HepG2 (cell line): ENCODE data around the gene PSMD6. TPM values are rescaled to one million over a fixed set of nuclear protein-coding genes. Genes with fewer than 3 reads are reported as not detected.

ENCODE experiments used
- ATAC-seq: fragments of 200-7000 bp; cut with Tn5 transposase; 3 replicates; pipeline ENCODE4 v1.9.1; 2020; ENCODE audit warnings: mild to moderate bottlenecking, moderate library complexity
- BruUV-seq: library from RNA; stranded (reverse); fragments of 400-500 nt; replicated peaks from 2 replicates; lab custom pipeline; 2021; lab: Mats Ljungman, UMichigan
- CTCF ChIA-PET: fragments of 300-600 bp; formaldehyde crosslinking; extraction: SDS; loops from one replicate; lab custom pipeline; 2021; ENCODE audit warnings: low total read pairs, inconsistent platforms, low intra/inter-chr PET ratio; lab: Yijun Ruan, JAX
- POLR2A ChIA-PET: fragments of 350-600 bp; sonication (Branson Sonifier 250); formaldehyde crosslinking; loops from one replicate; lab custom pipeline; 2020; ENCODE audit warnings: antibody characterized with exemption, inconsistent platforms; lab: Yijun Ruan, JAX
- DNase-seq: peaks from one replicate; pipeline ENCODE4 v3.0.0-alpha.2; 2015; ENCODE audit warnings: low spot score
- FAIRE-seq: peaks from 3 replicates; lab custom pipeline; 2011; peaks lifted over from hg19 to GRCh38; lab: Jason Lieb, UNC
- H2AFZ ChIP-seq: one replicate; pipeline ENCODE4 v1.6.1; 2011; ENCODE audit warnings: low read length, inconsistent platforms
- H3K27ac ChIP-seq: fragments of 300-600 bp; 3 replicates; pipeline ENCODE4 v1.8.0; 2011; ENCODE audit warnings: mixed run types, mild to moderate bottlenecking, mixed read lengths, low read length, inconsistent platforms; ENCODE audit not compliant: insufficient read depth; ENCODE audit errors: extremely low read length
- H3K27me3 ChIP-seq, 2 experiments: fragments of 200-600 bp in 1 of 2; 2 replicates in 1 of 2; 3 replicates in 1 of 2; pipeline versions ENCODE4 v1.6.0 to v1.8.0; 2011; ENCODE audit warnings: low read length in 2 of 2, mild to moderate bottlenecking in 2 of 2, moderate library complexity in 2 of 2, inconsistent platforms in 1 of 2; ENCODE audit not compliant: insufficient read depth in 2 of 2, control insufficient read depth in 1 of 2
- H3K36me3 ChIP-seq, 2 experiments: fragments of 200-600 bp in 1 of 2; replicated peaks in 1 of 2; 2 replicates in 1 of 2; 3 replicates in 1 of 2; pipeline versions ENCODE4 v1.5.1 to v1.8.0; 2011; ENCODE audit warnings: low read length in 2 of 2, inconsistent platforms in 1 of 2; ENCODE audit not compliant: insufficient read depth in 2 of 2, control insufficient read depth in 1 of 2
- H3K4me1 ChIP-seq: 2 replicates; pipeline ENCODE4 v1.5.1; 2012; ENCODE audit warnings: low read length, inconsistent platforms; ENCODE audit not compliant: insufficient read depth
- H3K4me2 ChIP-seq: 2 replicates; pipeline ENCODE4 v1.6.0; 2011; ENCODE audit warnings: low read depth, low read length, inconsistent platforms
- H3K4me3 ChIP-seq, 3 experiments: fragments of 200-600 bp in 1 of 3; sonication (generic), shearing (Covaris generic) in 1 of 3; replicated peaks in 1 of 3; 2 replicates each; pipeline ENCODE4 v1.5.1; 2011 to 2016; ENCODE audit warnings: low read length in 3 of 3, inconsistent platforms in 2 of 3, low read depth in 2 of 3, mild to moderate bottlenecking in 2 of 3, control low read depth in 1 of 3, mixed read lengths in 1 of 3; ENCODE audit not compliant: insufficient read depth in 1 of 3
- H3K79me2 ChIP-seq: one replicate; pipeline ENCODE4 v1.6.1; 2011; ENCODE audit warnings: low read length, inconsistent platforms; ENCODE audit not compliant: insufficient read depth
- H3K9ac ChIP-seq: 2 replicates; pipeline ENCODE4 v1.6.0; 2011; ENCODE audit warnings: mild to moderate bottlenecking, low read depth, low read length, inconsistent platforms; ENCODE audit not compliant: insufficient read depth
- H3K9me3 ChIP-seq: 2 replicates; pipeline ENCODE4 v1.5.1; 2012; ENCODE audit warnings: mild to moderate bottlenecking, low read length
- H4K20me1 ChIP-seq: 2 replicates; pipeline ENCODE4 v1.6.0; 2011; ENCODE audit warnings: inconsistent platforms, mild to moderate bottlenecking, low read length, moderate library complexity; ENCODE audit not compliant: insufficient read depth
- BCL3 ChIP-seq: sonication (generic); formaldehyde crosslinking; IDR thresholded peaks from 2 replicates; pipeline ENCODE4 v1.5.1; 2020; ENCODE audit warnings: mild to moderate bottlenecking, missing genetic modification reagents, moderate library complexity
- NCOA2 ChIP-seq: sonication (generic); formaldehyde crosslinking; IDR thresholded peaks from 2 replicates; pipeline ENCODE4 v1.8.0; 2022; ENCODE audit warnings: inconsistent platforms
- NR2F1 ChIP-seq, 2 experiments: fragments of 450-650 bp in 1 of 2; formaldehyde crosslinking in 1 of 2; IDR thresholded peaks; 2 replicates each; pipeline versions ENCODE4 v1.5.0 to v1.6.1; 2016 to 2020; ENCODE audit warnings: mild to moderate bottlenecking in 1 of 2, missing compliant biosample characterization in 1 of 2, missing genetic modification reagents in 1 of 2, moderate library complexity in 1 of 2
- RCOR2 ChIP-seq: IDR thresholded peaks from 2 replicates; pipeline ENCODE4 v1.6.1; 2016; ENCODE audit warnings: missing biosample characterization, missing genetic modification reagents
- RFX1 ChIP-seq: fragments of 450-650 bp; IDR thresholded peaks from 2 replicates; pipeline ENCODE4 v1.6.1; 2017
- SALL1 ChIP-seq: sonication (generic); formaldehyde crosslinking; IDR thresholded peaks from 2 replicates; pipeline ENCODE4 v1.8.0; 2022; ENCODE audit warnings: mild to moderate bottlenecking, missing genetic modification reagents
- SIX1 ChIP-seq: sonication (generic); formaldehyde crosslinking; IDR thresholded peaks from 2 replicates; pipeline ENCODE4 v1.4.0; 2020; ENCODE audit warnings: missing genetic modification reagents, borderline replicate concordance
- SRSF9 ChIP-seq: fragments of 200-400 bp; formaldehyde crosslinking; IDR thresholded peaks from 2 replicates; pipeline ENCODE4 v1.6.1; 2018; ENCODE audit warnings: borderline replicate concordance, mild to moderate bottlenecking, low read depth, low read length; ENCODE audit not compliant: insufficient read depth, poor library complexity, severe bottlenecking
- ZBTB20 ChIP-seq: sonication (generic); formaldehyde crosslinking; IDR thresholded peaks from 2 replicates; pipeline ENCODE4 v1.8.1; 2023; ENCODE audit warnings: missing genetic modification reagents, low read depth, mild to moderate bottlenecking, borderline replicate concordance
- ZC3H13 ChIP-seq: sonication (generic); formaldehyde crosslinking; IDR thresholded peaks from 2 replicates; pipeline ENCODE4 v1.8.1; 2023; ENCODE audit warnings: mild to moderate bottlenecking, missing genetic modification reagents, moderate library complexity
- ZFAT ChIP-seq: sonication (generic); formaldehyde crosslinking; conservative IDR thresholded peaks from 2 replicates; pipeline ENCODE4 v1.8.1; 2023; ENCODE audit warnings: missing genetic modification reagents, inconsistent platforms
- ZFP36L1 ChIP-seq: sonication (generic); formaldehyde crosslinking; IDR thresholded peaks from 2 replicates; pipeline ENCODE4 v1.8.0; 2022; ENCODE audit warnings: mild to moderate bottlenecking, missing genetic modification reagents, moderate library complexity
- ZNF124 ChIP-seq: sonication (generic); formaldehyde crosslinking; IDR thresholded peaks from 2 replicates; pipeline ENCODE4 v1.4.0; 2020; ENCODE audit warnings: missing genetic modification reagents
- ZNF30 ChIP-seq: sonication (generic); formaldehyde crosslinking; IDR thresholded peaks from 2 replicates; pipeline ENCODE4 v1.5.0; 2020; ENCODE audit warnings: mild to moderate bottlenecking, missing genetic modification reagents
- ZNF460 ChIP-seq: sonication (generic); formaldehyde crosslinking; IDR thresholded peaks from 2 replicates; pipeline ENCODE4 v1.5.1; 2020; ENCODE audit warnings: missing genetic modification reagents, mild to moderate bottlenecking, borderline replicate concordance
- ZNF761 ChIP-seq: sonication (generic); formaldehyde crosslinking; conservative IDR thresholded peaks from 2 replicates; pipeline ENCODE4 v1.4.0; 2020; ENCODE audit warnings: mild to moderate bottlenecking, missing genetic modification reagents
- WGBS: methylation state at CpG from one replicate; pipeline ENCODE4 v1.1.6; 2017; ENCODE audit warnings: low lambda C conversion rate; 5-methylcytosine and 5-hydroxymethylcytosine counted together
- in situ Hi-C: cut with HindIII; loops from 2 replicates; pipeline ENCODE4 v1.10.0; 2017; ENCODE audit warnings: low pct_unique_long_range_greater_than_20kb; ENCODE audit not compliant: extremely low pct_ligation_motif_present
- intact Hi-C: fragments of 100-400 bp; cut with micrococcal nuclease; formaldehyde crosslinking; loops from one replicate; pipeline ENCODE4 v1.10.0; 2022; ENCODE audit not compliant: unreplicated experiment
- polyA plus RNA-seq, 8 experiments: library from polyadenylated mRNA; depleted of rRNA in 3 of 8; stranded (reverse) in 7 of 8; unstranded in 1 of 8; fragments of >200 nt; fragmentation: Illumina TruSeq in 4 of 8; extraction: Trizol in 4 of 8; gene quantifications; 2 replicates each; pipeline versions ENCODE4 v1.2.1 to v1.2.3, GENCODE V29; 2011 to 2016; ENCODE audit warnings: low read depth in 4 of 8, missing spikeins in 1 of 8, mixed read lengths in 1 of 8; ENCODE audit not compliant: insufficient read depth in 1 of 8
- total RNA-seq, 5 experiments: library from RNA; depleted of rRNA; stranded (reverse); fragments of >200 nt; fragmentation: Illumina TruSeq; extraction: Trizol; gene quantifications; 2 replicates each; pipeline ENCODE4 v1.2.3, GENCODE V29; 2016; ENCODE audit warnings: low read depth in 1 of 5
- TF ChIP-seq, protein P1 (sequence below): IDR thresholded peaks from 2 replicates; pipeline ENCODE4 v1.6.1; 2012; ENCODE audit warnings: inconsistent platforms
- TF ChIP-seq, protein P2 (sequence below), 2 experiments: sonication (generic) in 1 of 2; formaldehyde crosslinking in 1 of 2; IDR thresholded peaks; 2 replicates each; pipeline versions ENCODE4 v1.4.0 to v1.6.1; 2016 to 2020; ENCODE audit warnings: borderline replicate concordance in 1 of 2, low read depth in 1 of 2, mild to moderate bottlenecking in 1 of 2, missing genetic modification reagents in 1 of 2

Gene PSMD6
- total and polyA plus RNA-seq, 2 of the 13 experiments (the other 11 are each of a cell fraction or from before 2014, with no cell fraction given), result 36.8 to 117 TPM

- TF ChIP-seq, protein P1, sequence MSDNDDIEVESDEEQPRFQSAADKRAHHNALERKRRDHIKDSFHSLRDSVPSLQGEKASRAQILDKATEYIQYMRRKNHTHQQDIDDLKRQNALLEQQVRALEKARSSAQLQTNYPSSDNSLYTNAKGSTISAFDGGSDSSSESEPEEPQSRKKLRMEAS, result no peak
- no peak for TF ChIP-seq ZFP36L1
- TF ChIP-seq ZNF460 (CRISPR knock-in tag), result no peak
- TF ChIP-seq BCL3 (CRISPR knock-in tag), result no peak
- TF ChIP-seq NR2F1 (CRISPR knock-in tag; IDR thresholded peaks at IDR 0.05), result no peak
- TF ChIP-seq ZNF30 (CRISPR knock-in tag), result no peak
- no peak for TF ChIP-seq ZNF761 (CRISPR knock-in tag)
Measured at GRCh38 chr3:63988943-63989342, 34.4 kb downstream of the PSMD6 start (continued).

DNA sequence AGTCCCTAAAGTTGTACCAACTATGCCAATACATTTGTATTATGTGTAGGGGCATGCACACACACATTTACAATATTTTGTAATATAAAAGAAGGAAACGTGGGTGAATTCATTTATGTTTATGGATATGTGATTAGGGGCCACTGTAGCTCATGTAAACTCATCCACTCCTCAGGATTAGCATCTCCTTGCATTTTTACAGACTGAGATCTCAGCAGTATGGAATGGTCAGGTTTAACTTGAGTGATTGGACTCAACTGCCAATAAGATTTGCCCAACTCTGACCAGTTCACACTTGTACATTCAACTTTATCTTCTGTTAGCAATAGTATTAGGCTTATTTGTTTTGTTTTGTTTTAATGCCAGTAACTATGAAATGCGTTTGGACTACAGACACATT, 36.5 kb downstream of the PSMD6 start:
- Histone ChIP-seq H3K4me1 (peaks cover 19% of the 10 kb centered on the region), H3K4me2 (no peak overlapping the region), H3K79me2 (no peaks in the 10 kb centered on the region), H3K36me3 (peaks cover 24 to 85% of the 10 kb centered on the region in 2 experiments), H2AFZ (no peak overlapping the region), H3K27me3 (no peaks in the 10 kb centered on the region), H4K20me1 (no peaks in the 10 kb centered on the region), H3K9ac (no peak overlapping the region), H3K27ac (no peak overlapping the region), H3K9me3 (no peaks in the 10 kb centered on the region), H3K4me3 (no peak overlapping the region)
- FAIRE-seq, result no peak
- BruUV-seq, result no TSS peak
- in situ Hi-C loops (no loop called here), intact Hi-C loops (no loop called here)
- no peak for ATAC-seq
- POLR2A ChIA-PET, result no interaction called here
- DNase-seq, result no peak
- CTCF ChIA-PET, result no interaction called here
- 100% methylated on average over 2 of the region's 2 CpGs for WGBS
- no peak for TF ChIP-seq SALL1 (CRISPR knock-in tag)
- TF ChIP-seq RCOR2 (CRISPR knock-in tag), result no peak
- TF ChIP-seq NCOA2 (CRISPR knock-in tag), result no peak
- TF ChIP-seq SRSF9, result no peak
- TF ChIP-seq ZC3H13 (CRISPR knock-in tag), result no peak
- TF ChIP-seq ZBTB20 (CRISPR knock-in tag), result no peak
- no peak for TF ChIP-seq ZNF124
- TF ChIP-seq ZFAT (CRISPR knock-in tag), result no peak
- no peak for TF ChIP-seq ZFP36L1
- no peak for TF ChIP-seq SIX1 (CRISPR knock-in tag)
- TF ChIP-seq, protein P2, sequence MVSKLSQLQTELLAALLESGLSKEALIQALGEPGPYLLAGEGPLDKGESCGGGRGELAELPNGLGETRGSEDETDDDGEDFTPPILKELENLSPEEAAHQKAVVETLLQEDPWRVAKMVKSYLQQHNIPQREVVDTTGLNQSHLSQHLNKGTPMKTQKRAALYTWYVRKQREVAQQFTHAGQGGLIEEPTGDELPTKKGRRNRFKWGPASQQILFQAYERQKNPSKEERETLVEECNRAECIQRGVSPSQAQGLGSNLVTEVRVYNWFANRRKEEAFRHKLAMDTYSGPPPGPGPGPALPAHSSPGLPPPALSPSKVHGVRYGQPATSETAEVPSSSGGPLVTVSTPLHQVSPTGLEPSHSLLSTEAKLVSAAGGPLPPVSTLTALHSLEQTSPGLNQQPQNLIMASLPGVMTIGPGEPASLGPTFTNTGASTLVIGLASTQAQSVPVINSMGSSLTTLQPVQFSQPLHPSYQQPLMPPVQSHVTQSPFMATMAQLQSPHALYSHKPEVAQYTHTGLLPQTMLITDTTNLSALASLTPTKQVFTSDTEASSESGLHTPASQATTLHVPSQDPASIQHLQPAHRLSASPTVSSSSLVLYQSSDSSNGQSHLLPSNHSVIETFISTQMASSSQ (IDR thresholded peaks at IDR 0.05; ENCODE audit: low read depth), result no peak
- TF ChIP-seq, protein P2 (CRISPR knock-in tag; IDR thresholded peaks at IDR 0.05; ENCODE audit: borderline replicate concordance), result no peak
- TF ChIP-seq RFX1, result no peak
